Neural cell (in vitro differentiated cells): ENCODE measurements around the gene PLCD1.

Experiments
- EP300 ChIP-seq: fragments of 450-650 bp; conservative IDR thresholded peaks from 2 replicates; pipeline ENCODE4 v1.6.1; 2014; ENCODE audit warnings: antibody characterized with exemption, mild to moderate bottlenecking, moderate library complexity; ENCODE audit not compliant: poor library complexity, severe bottlenecking
- TAF1 ChIP-seq: IDR thresholded peaks from 2 replicates; pipeline ENCODE4 v1.6.1; 2012; ENCODE audit warnings: low read depth

GRCh38 chr3:37987751-37988179 is 41.7 kb downstream of the PLCD1 start:
- no peak for TF ChIP-seq EP300
- no peak for TF ChIP-seq TAF1
